ENCODE measurements around the gene UGT2B15. TPM values are rescaled to one million over a fixed set of nuclear protein-coding genes. Genes with fewer than 3 reads are reported as not detected.
"Not testable (repeated sequence)": the region's sequence is repeated elsewhere in the genome, so short reads cannot be mapped to it uniquely, and the experiment has no call there.

The UGT2B15 gene
- not detected for total RNA-seq
- long read RNA-seq: 0 reads

DNA sequence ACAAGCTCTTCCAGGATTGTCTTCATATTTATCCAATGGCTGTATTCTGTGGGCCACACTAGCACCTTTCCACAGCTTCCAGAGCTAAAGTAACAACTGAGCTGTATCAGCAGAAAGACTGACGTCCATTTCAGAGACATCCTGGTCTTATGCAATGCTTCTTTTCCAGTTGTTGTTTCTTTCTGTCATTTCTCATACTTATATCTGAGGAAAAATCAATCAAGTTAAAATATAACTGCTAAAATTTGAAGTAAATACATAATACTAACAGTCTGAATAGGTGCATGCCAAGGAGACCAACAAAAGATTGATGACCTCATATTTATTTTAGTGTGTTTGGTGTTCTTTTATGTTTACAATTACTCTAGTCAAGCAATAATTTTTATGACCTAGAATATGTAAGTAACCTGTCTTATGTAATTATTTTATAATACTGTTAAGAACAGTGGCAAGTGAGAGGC, at the start of gene UGT2B15:
Gene UGT2B15 (minus strand): TSS at position 174 of the 461 bp plus-strand sequence. CDS start 34 bp downstream, at position 140.
- DNase-seq; intact Hi-C loops (cut with DNase I); ATAC-seq: not testable (repeated sequence)

DNA sequence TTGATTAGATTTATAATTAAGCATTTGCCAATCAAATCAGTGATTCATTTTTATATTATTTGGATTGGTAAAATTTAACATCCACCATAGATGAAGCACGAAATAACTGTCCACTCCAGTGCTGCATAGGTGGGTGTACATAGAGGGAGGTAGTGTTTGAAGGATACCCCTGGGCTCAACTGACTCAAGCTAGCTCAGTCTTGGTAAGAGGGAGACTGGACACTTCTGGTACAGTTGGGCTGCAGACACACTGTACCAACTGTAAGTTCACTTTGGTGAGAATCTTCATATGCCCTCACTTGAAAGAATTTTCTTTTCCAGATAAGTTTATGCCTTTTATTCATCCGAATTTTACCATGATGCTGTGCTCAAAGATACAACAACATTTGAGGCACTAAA, 48.6 kb upstream of the UGT2B15 start:
- intact Hi-C loops (cut with DNase I): no loop called here
- no peak for ATAC-seq
- no peak for DNase-seq

DNA sequence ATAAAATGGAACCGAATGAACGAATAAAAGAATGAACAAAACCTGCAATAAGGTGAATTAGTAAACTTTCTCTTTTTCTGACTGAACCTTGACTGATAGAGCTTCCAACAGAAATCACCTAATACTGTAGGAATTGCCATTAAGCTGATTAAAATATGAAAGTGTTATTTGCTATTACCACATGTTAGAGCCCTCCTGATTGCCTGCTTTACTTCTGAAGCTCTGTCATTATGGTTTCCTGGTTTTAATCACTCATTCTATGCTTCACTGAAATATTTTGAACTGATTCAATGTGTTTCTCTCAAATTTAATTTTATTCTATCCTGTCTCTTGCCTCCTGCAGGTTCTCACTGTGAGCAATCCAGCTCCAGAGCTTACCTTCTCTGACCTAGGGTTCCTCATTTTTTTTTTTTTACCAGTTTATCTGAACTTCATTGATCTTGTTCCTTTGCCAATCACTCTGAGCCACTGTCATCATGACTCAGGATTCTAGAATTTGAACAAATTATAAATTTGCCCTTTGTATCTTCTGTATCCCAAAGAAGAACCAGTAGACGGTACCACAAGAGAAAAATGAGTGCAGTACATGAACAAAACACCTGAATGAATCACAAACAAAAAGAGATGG, 48.1 kb upstream of the UGT2B15 start:
- intact Hi-C loops (cut with DNase I): no loop called here
- no peak for DNase-seq
- ATAC-seq: no peak

DNA sequence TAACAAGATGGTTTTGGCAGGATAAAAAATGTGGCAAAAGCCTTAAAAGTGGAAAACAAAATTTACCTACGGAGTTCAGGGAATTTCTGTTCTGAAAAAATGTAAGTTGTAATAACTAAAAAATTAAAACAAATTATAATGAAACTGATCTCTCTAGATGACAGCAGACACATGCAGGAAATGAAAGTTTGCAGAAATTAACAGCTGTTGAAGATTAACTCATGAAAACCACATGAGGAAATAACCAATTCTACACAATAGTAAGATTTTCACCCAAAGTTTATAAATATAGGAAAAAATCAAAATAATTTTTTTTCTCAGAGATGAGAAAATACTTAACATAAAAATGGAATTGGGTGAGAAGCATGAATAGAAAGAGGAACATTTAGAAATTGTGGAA, 47.5 kb upstream of the UGT2B15 start:
- intact Hi-C loops (cut with DNase I): no loop called here
- no peak for ATAC-seq
- no peak for DNase-seq

DNA sequence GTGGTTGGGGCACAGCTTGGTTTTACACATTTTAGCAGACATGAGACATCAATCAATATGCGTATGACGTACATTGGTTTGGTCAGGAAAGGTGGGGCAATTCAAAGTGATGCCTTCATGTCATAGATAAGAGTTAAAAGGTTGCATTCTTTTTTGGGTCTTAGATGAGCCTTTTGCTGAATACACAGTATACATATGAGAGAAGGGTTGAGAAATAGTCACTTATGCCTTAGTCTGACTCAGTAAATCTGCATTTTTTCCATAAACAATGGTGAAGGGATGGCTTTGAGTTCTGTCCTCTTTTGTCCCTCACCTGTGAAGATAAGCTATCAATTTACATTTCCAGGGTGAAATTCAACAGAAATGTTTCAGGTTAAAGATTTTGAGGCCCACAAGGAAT, 43.9 kb upstream of the UGT2B15 start:
- ATAC-seq (no peak), DNase-seq (no peak)
- intact Hi-C loops (cut with DNase I): no loop called here

DNA sequence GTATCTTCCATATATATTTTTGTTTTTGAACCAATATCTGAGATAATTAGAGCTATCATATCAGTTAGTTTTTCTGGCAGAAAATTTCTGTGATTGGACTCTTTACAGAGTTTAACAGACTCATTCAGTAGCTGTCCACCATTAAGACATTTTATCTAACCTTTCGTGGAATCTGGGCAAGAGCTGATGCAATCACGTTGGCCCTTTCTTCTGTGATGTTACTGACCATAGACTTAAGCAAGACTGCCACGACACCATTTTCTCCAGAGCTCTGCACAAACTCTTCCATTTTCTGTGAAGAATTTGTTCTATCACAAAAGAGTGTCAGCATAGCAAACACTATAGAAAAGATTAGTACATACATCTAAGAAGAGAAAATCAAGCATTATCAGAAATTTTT, 41.8 kb upstream of the UGT2B15 start:
- intact Hi-C loops (cut with DNase I): no loop called here
- ATAC-seq (no peak), DNase-seq (no peak)

DNA sequence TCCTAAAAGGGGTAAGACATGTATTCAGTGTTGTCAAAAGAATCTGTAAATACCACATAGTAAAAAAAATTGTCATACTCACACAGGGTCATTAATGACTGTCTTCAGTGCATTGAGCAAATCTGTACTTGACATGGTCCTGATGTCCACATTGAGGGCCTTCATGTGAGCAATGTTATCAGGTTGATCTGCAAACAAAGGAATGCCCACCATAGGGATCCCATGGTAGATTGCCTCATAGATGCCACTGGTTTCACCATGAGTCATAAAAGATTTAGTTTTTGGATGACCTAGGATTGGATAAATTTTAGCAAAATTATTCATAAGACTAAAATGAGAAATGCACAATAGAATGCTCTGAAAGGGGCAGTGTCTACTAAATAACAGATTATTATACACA, 38.1 kb upstream of the UGT2B15 start:
- DNase-seq (no peak), ATAC-seq (no peak)
- intact Hi-C loops (cut with DNase I): no loop called here

DNA sequence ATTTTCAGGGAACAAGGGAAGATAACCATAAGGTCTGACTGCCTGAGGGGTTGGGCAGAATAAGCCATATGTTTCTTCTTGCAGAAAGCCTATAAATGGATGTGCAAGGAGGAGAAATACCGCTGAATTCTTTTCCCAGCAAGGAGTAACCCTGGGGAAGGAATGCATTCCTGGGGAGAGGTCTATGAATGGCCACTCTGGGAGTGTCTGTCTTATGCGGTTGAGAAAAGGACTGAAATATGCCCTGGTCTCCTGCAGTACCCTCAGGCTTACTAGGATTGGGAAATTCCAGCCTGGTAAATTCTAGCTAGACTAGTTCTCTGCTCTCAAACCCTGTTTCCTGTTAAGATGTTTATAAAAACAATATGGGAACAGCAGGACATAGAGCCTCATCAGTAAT, 32.7 kb upstream of the UGT2B15 start:
- intact Hi-C loops (cut with DNase I); ATAC-seq; DNase-seq: not testable (repeated sequence)

DNA sequence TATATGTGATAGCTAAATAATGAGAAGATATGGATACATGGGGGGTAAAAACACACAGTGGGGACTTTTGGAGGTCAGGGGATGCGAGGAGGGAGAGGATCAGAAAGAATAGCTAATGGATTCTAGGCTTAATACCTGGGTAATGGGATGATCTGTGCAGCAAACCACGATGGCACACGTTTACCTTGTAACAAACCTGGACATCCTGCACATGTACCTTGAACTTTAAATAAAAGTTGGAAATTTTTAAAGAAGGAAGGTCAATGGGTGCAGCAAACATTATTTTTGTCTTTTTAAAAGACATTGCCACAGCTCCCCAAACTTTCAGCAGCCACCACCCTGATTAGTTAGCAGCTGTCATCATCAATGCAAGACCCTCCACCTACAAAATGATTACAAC, 29.7 kb upstream of the UGT2B15 start:
- ATAC-seq: no peak

DNA sequence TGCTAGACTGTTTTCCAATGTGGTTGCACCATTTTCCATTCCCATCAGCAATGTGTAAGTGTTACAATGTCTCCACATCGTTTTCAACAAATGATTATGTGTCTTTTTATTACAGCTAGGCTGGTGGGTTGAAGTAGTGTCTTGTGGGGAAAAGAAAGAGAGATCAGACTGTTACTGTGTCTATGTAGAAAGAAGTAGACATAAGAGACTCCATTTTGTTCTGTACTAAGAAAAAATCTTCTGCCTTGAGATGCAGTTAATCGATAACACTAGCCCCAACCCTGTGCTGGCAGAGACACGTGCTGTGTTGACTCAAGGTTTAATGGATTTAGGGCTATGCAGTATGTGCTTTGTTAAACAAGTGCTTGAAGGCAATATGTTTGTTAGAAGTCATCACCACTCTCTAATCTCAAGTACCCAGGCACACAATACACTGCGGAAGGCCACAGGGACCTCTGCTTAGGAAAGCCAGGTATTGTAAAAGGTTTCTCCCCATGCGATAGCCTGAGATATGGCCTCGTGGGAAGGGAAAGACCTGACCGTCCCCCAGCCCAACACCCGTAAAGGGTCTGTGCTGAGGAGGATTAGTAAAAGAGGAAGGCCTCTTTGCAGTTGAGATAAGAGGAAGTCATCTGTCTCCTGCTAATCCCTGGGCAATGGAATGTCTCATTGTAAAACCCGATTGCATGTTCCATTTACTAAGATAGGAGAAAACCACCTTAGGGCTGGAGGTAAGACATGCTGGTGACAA, 23.0 kb upstream of the UGT2B15 start:
- intact Hi-C loops (cut with DNase I): no loop called here
- no peak for ATAC-seq

More for the DNA sequence above, 29.7 kb upstream of the UGT2B15 start:
- DNase-seq: no peak
- intact Hi-C loops (cut with DNase I): no loop called here

DNA sequence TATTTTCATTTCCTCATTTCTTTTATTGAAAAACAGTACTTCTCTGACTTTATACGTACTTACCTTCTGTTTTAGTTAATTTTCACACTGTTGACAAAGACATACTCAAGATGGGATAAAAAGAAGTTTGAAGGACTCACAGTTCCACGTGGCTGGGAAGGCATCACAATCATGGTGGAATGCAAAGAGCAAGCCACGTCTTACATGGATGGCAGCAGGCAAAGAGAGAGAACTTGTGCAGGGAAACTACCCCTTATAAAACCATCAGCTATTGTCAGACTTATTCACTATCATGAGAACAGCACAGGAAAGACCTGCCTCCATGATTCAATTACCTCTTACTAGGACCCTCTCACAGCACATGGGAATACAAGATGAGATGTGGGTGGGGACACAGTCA, 20.7 kb upstream of the UGT2B15 start:
- intact Hi-C loops (cut with DNase I): no loop called here
- DNase-seq (no peak), ATAC-seq (no peak)

More for the DNA sequence above, 23.0 kb upstream of the UGT2B15 start:
- no peak for DNase-seq

DNA sequence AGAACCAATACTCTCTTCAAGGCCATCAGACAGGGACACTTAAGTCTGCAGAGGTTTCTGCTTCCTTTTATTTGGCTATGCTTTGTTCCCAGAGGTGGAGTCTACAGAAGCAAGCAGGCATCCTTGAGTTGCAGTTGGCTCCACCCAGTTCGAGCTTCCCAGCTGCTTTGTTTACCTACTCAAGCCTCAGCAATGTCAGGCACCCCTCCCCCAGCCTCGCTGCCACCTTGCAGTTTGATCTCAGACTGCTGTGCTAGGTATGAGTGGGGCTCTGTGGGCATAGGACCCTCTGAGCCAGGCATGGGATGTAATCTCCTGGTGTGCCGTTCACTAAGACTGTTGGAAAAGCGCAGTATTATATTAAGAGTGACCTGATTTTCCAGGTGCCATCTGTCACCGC, 12.6 kb upstream of the UGT2B15 start:
- no peak for DNase-seq
- intact Hi-C loops (cut with DNase I): no loop called here
- ATAC-seq: no peak

DNA sequence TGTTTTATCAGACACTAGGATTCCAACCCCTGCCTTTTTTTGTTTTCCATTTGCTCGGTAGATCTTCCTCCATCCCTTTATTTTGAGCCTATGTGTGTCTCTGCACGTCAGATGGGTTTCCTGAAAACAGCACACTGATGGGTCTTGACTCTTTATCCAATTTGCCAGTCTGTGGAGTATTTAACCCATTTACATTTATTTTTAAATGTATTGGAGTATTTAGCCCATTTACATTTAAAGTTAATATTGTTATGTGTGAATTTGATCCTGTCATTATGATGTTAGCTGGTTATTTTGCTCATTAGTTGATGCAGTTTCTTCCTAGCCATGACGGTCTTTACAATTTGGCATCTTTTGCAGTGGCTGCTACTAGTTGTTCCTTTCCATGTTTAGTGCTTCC, 10.8 kb upstream of the UGT2B15 start:
- intact Hi-C loops (cut with DNase I); DNase-seq; ATAC-seq: not testable (repeated sequence)

DNA sequence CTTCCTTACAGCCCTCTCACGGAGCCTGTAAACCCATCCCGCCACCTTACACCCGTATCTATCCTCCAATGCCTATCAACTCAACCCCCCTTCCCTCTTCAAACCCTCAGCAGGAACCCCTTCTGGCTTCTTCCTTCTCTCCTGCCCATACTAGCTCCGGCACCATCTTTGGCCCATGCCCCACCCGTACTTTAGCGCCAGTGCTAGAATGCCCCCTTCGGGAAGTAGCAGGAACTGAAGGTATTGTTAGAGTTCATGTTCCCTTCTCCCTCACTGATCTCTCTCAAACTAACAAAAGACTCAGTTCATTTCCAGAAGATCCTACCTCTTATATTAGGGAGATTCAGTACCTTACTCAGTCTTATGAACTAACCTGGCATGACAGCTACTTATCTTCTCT, 2.7 kb upstream of the UGT2B15 start:
- ATAC-seq (no peak), DNase-seq (no peak)
- intact Hi-C loops (cut with DNase I): no loop called here

DNA sequence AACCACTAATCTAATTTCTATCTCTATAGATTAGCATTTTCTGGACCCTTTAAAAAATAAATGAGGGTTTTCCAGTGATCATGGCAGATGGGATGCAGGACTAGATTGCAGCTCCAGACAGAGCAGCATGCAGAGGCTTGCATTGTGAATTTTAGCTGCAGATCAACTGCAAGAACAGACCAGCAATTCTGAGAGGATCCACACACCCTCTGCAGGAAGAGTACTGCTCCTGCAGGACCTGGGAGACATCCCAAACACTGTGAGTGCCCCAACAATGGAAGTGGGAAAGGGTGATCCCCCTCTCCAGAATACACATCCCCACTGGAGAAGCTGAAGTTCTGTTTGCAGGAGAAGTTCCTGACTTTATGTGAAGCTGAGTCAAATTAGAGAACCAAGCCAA, 765 bp upstream of the UGT2B15 start:
- intact Hi-C loops (cut with DNase I); DNase-seq; ATAC-seq: not testable (repeated sequence)

DNA sequence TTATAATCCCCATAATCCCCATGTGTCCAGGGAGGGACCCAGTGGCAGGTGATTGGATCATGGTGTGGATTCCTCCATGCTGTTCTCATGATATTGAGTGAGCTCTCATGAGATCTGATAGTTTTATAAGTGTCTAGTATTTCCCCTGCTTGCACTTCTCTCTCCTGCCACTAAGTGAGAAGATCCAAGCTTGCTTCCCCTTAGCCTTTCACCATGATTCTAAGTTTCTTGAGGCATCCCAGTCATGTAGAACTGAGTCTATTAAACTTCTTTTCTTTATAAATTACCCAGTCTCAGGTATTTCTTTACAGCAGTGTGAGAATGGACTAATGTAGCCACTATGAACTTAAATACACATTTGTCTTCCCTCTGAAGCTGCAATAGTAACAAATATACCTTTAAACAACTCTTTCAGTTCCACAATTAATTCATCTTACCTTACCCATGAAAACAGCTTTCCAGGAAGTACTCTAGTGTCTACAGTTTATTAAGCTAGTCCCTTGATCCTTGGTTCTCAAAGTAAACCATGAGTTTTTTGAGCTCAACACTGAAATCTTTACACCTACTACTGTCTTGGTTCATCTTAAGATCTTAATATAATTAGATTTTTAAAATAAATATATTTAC, 1.8 kb downstream of the UGT2B15 start:
- intact Hi-C loops (cut with DNase I); DNase-seq: not testable (repeated sequence)

DNA sequence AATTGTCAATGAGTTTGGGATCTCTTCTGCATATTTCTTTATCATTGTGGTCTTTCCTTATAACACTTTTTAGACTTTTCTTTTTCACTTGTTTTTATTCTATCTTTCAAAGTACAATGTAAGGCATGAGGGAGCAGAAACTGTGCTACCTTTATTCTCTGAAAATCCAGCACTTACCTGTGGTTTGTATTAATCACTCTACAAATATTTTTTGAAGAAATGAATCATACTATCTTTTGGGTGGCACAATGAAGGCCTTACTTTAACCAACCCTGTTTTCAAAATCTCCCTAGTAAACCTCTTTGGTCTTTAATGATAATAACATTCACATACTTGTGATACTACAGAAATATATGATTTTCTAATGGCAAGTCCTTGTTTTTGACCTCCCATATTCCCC, 2.9 kb downstream of the UGT2B15 start:
- DNase-seq; intact Hi-C loops (cut with DNase I); ATAC-seq: not testable (repeated sequence)

More for the DNA sequence above, 1.8 kb downstream of the UGT2B15 start:
- ATAC-seq: not testable (repeated sequence)

DNA sequence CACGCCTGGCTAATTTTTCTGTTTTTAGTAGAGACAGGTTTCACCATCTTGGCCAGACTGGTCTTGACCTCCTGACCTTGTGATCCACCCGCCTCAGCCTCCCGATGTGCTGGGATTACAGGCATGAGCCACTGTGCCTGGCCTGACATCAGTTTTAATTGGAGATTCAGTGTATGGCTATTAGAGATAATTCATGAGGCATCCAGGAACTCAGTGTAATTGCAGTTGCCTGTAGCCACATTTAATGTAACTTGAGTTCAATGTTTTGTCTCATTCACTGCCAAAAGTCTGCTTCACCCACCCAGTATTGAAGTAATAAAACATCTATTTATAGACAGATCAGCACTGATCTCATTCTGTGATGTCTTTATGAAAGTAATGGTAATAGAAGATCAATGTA, 5.7 kb downstream of the UGT2B15 start:
- ATAC-seq; intact Hi-C loops (cut with DNase I); DNase-seq: not testable (repeated sequence)

DNA sequence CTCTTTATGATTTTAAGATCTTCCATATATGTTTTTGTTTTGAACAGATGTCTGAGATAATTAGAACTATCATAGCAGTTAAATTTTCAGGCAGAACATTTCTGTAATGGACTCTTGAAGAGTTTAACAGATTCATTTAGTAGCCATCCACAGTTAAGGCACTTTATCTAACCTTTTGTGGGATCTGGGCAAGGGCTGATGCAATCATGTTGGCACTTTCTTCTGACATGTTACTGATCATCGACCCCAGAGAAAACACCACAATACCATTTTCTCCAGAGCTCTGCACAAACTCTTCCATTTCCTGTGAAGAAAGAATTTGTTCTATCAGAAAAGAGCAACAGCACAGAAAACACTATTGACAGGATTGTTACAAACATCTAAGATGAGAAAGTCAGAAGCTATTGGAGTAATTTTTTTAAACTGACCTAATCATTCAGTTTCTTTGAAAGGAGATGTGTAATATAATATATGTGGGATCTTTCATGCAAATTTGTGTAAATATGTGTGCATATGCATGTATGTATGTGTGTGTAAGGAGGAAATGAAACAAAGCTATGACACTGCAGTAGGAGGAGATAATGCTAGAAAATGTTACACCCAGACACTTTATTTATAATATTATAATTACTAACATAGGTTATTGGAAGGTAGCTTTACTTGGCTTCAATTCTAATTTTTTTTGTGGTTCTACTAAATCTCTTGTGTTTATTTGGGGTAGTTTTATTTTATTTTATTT, 7.4 kb downstream of the UGT2B15 start:
- ATAC-seq; DNase-seq; intact Hi-C loops (cut with DNase I): not testable (repeated sequence)
